ENCODE measurements around the gene OR4M1. TPM values are rescaled to one million over a fixed set of nuclear protein-coding genes. Genes with fewer than 3 reads are reported as not detected.
"Not testable (repeated sequence)": the region's sequence is repeated elsewhere in the genome, so short reads cannot be mapped to it uniquely, and the experiment has no call there.

The OR4M1 gene
- polyA plus RNA-seq, 5 donors, result not detected

DNA sequence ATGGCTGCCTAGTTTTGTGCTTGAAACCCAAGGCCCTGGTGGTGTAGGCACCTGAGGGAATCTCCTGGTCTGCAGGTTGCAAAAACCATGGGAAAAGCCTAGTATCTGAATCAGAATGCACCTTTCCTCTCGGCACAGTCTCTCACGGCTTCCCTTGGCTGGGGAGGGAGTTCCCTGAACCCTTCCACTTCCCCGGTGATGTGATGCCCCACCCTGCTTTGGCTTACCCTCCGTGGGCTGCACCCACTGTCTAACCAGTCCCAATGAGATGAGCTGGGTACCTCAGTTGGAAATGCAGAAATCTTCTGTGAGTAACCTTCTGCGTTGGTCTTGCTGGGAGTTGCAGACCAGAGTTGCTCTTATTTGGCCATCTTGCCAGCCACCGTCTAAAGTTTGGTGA, 47.7 kb downstream of the OR4M1 start:
- DNase-seq, result not testable (repeated sequence)

DNA sequence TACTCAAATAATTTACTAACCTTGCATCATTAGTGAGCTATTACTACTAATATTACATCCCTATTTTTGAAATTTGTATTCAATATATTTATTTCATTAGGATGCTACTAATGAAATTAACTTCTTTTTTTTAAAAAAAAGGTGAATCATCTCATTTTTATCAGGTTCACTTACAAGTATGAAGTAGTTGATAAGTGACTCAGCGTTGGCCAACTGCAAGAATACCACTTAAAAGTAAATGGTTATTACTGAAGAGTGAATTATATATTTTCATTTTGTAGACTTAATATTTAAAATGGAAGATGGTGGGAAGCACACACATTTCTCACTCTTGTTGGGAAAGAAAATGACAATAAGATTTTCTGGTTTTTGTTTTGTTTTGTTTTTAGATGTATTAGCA, 49.9 kb downstream of the OR4M1 start:
- DNase-seq, result no peak

DNA sequence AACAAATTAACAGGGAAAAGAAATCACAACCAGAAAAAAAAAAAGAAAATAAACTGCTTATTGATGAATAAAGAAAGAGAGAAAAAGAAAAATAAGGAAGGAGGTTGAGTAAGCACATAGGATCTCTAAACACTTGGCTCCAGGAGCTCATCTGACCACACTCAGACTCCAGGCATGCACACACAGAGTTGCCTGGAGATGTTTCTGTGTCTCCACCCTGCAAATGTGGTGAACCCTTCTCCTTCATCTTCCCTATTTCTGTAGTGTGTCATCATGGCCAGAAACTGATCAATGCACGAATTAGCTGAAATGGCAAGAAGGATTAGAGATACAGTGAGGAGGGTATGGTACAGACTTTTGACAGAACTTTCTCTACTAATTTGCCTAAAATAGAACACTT, 50.5 kb downstream of the OR4M1 start:
- DNase-seq, result no peak

DNA sequence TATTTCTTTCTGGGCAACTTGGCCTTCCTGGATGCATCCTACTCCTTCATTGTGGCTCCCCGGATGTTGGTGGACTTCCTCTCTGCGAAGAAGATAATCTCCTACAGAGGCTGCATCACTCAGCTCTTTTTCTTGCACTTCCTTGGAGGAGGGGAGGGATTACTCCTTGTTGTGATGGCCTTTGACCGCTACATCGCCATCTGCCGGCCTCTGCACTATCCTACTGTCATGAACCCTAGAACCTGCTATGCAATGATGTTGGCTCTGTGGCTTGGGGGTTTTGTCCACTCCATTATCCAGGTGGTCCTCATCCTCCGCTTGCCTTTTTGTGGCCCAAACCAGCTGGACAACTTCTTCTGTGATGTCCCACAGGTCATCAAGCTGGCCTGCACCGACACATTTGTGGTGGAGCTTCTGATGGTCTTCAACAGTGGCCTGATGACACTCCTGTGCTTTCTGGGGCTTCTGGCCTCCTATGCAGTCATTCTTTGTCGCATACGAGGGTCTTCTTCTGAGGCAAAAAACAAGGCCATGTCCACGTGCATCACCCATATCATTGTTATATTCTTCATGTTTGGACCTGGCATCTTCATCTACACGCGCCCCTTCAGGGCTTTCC, 54.4 kb downstream of the OR4M1 start:
- DNase-seq, result not testable (repeated sequence)

DNA sequence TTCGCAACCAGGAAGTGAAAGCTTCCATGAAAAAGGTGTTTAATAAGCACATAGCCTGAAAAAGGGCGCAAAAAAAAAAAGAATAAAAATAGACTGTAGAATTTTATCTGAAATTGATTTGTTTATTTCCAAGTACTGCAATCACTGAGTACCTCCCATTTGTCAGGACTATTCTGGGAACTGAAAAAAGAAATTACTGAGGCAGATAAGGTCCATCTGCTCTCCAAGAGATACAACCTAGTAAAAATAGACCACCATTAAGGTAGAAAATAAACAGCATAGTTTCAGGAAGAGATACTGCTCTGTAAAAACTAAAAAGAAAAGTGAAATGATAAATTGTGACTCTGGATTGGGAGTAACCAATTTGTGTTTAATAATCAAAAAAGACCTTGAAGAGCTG, 55.0 kb downstream of the OR4M1 start:
- no peak for DNase-seq

Other genes with a start within 250 kb of the OR4M1 start
- gene OR11H2, start 59.6 kb upstream of the OR4M1 start, polyA plus RNA-seq (ENCODE audit: insufficient read depth in 1 of 5, insufficient read length in 5 of 5, low replicate concordance in 1 of 5), result not detected
- not detected for gene OR4Q3, start 29.9 kb upstream of the OR4M1 start, polyA plus RNA-seq (ENCODE audit: insufficient read depth in 1 of 5, insufficient read length in 5 of 5, low replicate concordance in 1 of 5)
- not detected for gene OR4N2, start 30.3 kb downstream of the OR4M1 start, polyA plus RNA-seq (ENCODE audit: insufficient read depth in 1 of 5, insufficient read length in 5 of 5, low replicate concordance in 1 of 5)
- not detected for gene OR4K2, start 101.6 kb downstream of the OR4M1 start, polyA plus RNA-seq (ENCODE audit: insufficient read depth in 1 of 5, insufficient read length in 5 of 5, low replicate concordance in 1 of 5)
- not detected for gene OR4K5, start 147.1 kb downstream of the OR4M1 start, polyA plus RNA-seq (ENCODE audit: insufficient read depth in 1 of 5, insufficient read length in 5 of 5, low replicate concordance in 1 of 5)
- gene OR4K1, start 157.4 kb downstream of the OR4M1 start, polyA plus RNA-seq (ENCODE audit: insufficient read depth in 1 of 5, insufficient read length in 5 of 5, low replicate concordance in 1 of 5), result not detected
- not detected for gene OR4K15, start 202.1 kb downstream of the OR4M1 start, polyA plus RNA-seq (ENCODE audit: insufficient read depth in 1 of 5, insufficient read length in 5 of 5, low replicate concordance in 1 of 5)
- gene OR4Q2, start 228.7 kb downstream of the OR4M1 start, polyA plus RNA-seq (ENCODE audit: insufficient read depth in 1 of 5, insufficient read length in 5 of 5, low replicate concordance in 1 of 5), result not detected
- gene OR4K14, start 245.8 kb downstream of the OR4M1 start, polyA plus RNA-seq (ENCODE audit: insufficient read depth in 1 of 5, insufficient read length in 5 of 5, low replicate concordance in 1 of 5), result not detected

Data from right lung (tissue), 5 donors.